Adrenal gland (tissue), 12 donors: ENCODE data around the gene ZRANB1. TPM values are rescaled to one million over a fixed set of nuclear protein-coding genes. Genes with fewer than 3 reads are reported as not detected.

Experiments used
- DNase-seq, 7 donors: peaks; one replicate each; pipeline ENCODE4 v3.0.0-alpha.2; 2019 to 2020
- H3K27ac ChIP-seq, 5 donors: fragments of 200-600 bp; sonication (generic) in 4 of 5; 1 replicate in 3 of 5; 2 replicates in 2 of 5; pipeline versions ENCODE4 v1.5.1 to v1.8.0; 2016 to 2020; ENCODE audit warnings: mild to moderate bottlenecking in 1 of 5
- H3K27me3 ChIP-seq: fragments of 200-600 bp; 2 replicates; pipeline ENCODE4 v1.8.0; 2021
- H3K36me3 ChIP-seq, 2 donors: fragments of 200-600 bp; replicated peaks in 1 of 2; 1 replicate in 1 of 2; 2 replicates in 1 of 2; pipeline versions ENCODE4 v1.5.1 to v1.8.0; 2018 to 2022
- H3K4me1 ChIP-seq, 2 donors: fragments of 200-600 bp; replicated peaks in 1 of 2; 1 replicate in 1 of 2; 2 replicates in 1 of 2; pipeline versions ENCODE4 v1.5.1 to v1.8.0; 2018 to 2021
- H3K4me3 ChIP-seq, 4 donors: fragments of 200-600 bp; sonication (generic) in 3 of 4; one replicate each; pipeline ENCODE4 v1.5.1; 2016 to 2018
- H3K9me3 ChIP-seq, 3 donors: fragments of 200-600 bp; sonication (generic) in 1 of 3; replicated peaks in 1 of 3; 1 replicate in 2 of 3; 2 replicates in 1 of 3; pipeline versions ENCODE4 v1.5.1 to v1.8.0; 2016 to 2021
- CTCF ChIP-seq, 6 experiments: fragments of 450-650 bp in 4 of 6; fragments of 200-600 bp in 2 of 6; sonication (generic) in 1 of 6; IDR thresholded peaks; 1 replicate in 5 of 6; 2 replicates in 1 of 6; pipeline versions ENCODE4 v1.5.1 to v1.8.0; 2016 to 2021; ENCODE audit warnings: antibody characterized with exemption in 6 of 6, mild to moderate bottlenecking in 2 of 6, moderate library complexity in 1 of 6
- POLR2A ChIP-seq, 2 donors: fragments of 450-650 bp; IDR thresholded peaks; one replicate each; pipeline ENCODE4 v1.6.1; 2017; ENCODE audit warnings: antibody characterized with exemption in 2 of 2, mild to moderate bottlenecking in 2 of 2, moderate library complexity in 1 of 2
- WGBS, 4 donors: extraction: QIAGEN DNeasy Blood & Tissue Kit in 2 of 4; methylation state at CpG; one replicate each; pipeline versions ENCODE4 v1.1.5 to v1.1.7; 2013 to 2017; 5-methylcytosine and 5-hydroxymethylcytosine counted together
- intact Hi-C, 2 donors: fragments of 100-400 bp; cut with DNase I; formaldehyde crosslinking; loops; one replicate each; pipeline versions ENCODE4 v1.14.1 to v1.15.0; 2022 to 2023
- polyA plus RNA-seq, 3 donors: library from polyadenylated mRNA; stranded (reverse); fragments of 200-250 nt in 2 of 3; fragments of 350-450 nt in 1 of 3; fragmentation: Illumina TruSeq in 1 of 3; extraction: RNeasy Lipid Tissue Mini Kit (QIAGEN cat#74804) in 1 of 3; gene quantifications; one replicate each; pipeline ENCODE4 v1.2.3, GENCODE V29; 2013 to 2014
- total RNA-seq, 9 donors: library from RNA; depleted of rRNA in 4 of 9; stranded (reverse); fragments of >200 nt in 4 of 9; fragments of 120-200 nt in 1 of 9; fragmentation: NEBNext Ultra II Directional in 1 of 9; extraction: Animal tissue kit (Norgen Biotek cat#: 25700) in 1 of 9; gene quantifications; one replicate each; pipeline versions ENCODE4 v1.1.0 to v1.2.4, GENCODE V29; 2013 to 2023
- donor health status: healthy with polysubstance abuse.
- donor health status: Bipolar disorder and iron deficiency.
- donor health status: DM: yes; HTN: yes; CAD: no.
- donor health status: DM: no; HTN: no; CAD: no.
- donor health status: DM: no; HTN: no; CAD: no.
- donor health status: DM: yes; HTN: yes; CAD: no.

Gene ZRANB1
- total and polyA plus RNA-seq, 12 donors = 20.2 to 64.7 (median 38.0) TPM

- intact Hi-C loops = no loop called here
- DNase-seq = peak; percentile 2 to 57 (median 20)
Measured at GRCh38 chr10:125003146-125003900, 61.4 kb downstream of the ZRANB1 start.

GRCh38 chr10:125003901-125004467, 62.1 kb downstream of the ZRANB1 start:
- no peaks in the 10 kb centered on the region for H3K27me3 ChIP-seq
- H3K4me1 ChIP-seq = peaks cover 51 to 73% of the 10 kb centered on the region in 2 donors
- H3K9me3 ChIP-seq = no peaks in the 10 kb centered on the region
- no peak overlapping the region for H3K4me3 ChIP-seq
- intact Hi-C loops = no loop called here
- peak in 5 of 7 donors; percentile 0 to 54 (median 12) for DNase-seq
- WGBS, 4 donors = 90 to 96% (median 94%) methylated on average over 11 to 14 of the region's 14 CpGs
- peaks cover 0 to 14% of the 10 kb centered on the region in 2 donors for H3K36me3 ChIP-seq
- no peak for TF ChIP-seq CTCF (IDR thresholded peaks at IDR 0.05)
- TF ChIP-seq POLR2A (IDR thresholded peaks at IDR 0.05) = no peak
- peak overlapping the region in 1 of 5 donors; percentile 91 for H3K27ac ChIP-seq

More at GRCh38 chr10:125003146-125003900, 61.4 kb downstream of the ZRANB1 start:
- no peak for TF ChIP-seq CTCF (IDR thresholded peaks at IDR 0.05)
- peak overlapping the region in 2 of 5 donors; percentile 91 to 92 for H3K27ac ChIP-seq
- 77 to 87% (median 85%) methylated on average over 11 to 34 of the region's 34 CpGs for WGBS, 4 donors
- no peaks in the 10 kb centered on the region for H3K9me3 ChIP-seq
- H3K36me3 ChIP-seq = peaks cover 0 to 17% of the 10 kb centered on the region in 2 donors
- H3K4me3 ChIP-seq = no peak overlapping the region
- peaks cover 55 to 73% of the 10 kb centered on the region in 2 donors for H3K4me1 ChIP-seq
- H3K27me3 ChIP-seq = no peaks in the 10 kb centered on the region

GRCh38 chr10:125004571-125005311, 62.8 kb downstream of the ZRANB1 start:
- Histone ChIP-seq H3K4me1 (peaks cover 45 to 66% of the 10 kb centered on the region in 2 donors), H3K27me3 (no peaks in the 10 kb centered on the region), H3K36me3 (peaks cover 0 to 14% of the 10 kb centered on the region in 2 donors), H3K27ac (peak overlapping the region in 1 of 5 donors; percentile 91), H3K9me3 (no peaks in the 10 kb centered on the region), H3K4me3 (no peak overlapping the region)
- WGBS, 4 donors = 86 to 90% (median 87%) methylated on average over 7 to 19 of the region's 19 CpGs
- intact Hi-C loops = no loop called here
- peak; percentile 0 to 49 (median 17) for DNase-seq
- TF ChIP-seq POLR2A (IDR thresholded peaks at IDR 0.05) = no peak
- no peak for TF ChIP-seq CTCF (IDR thresholded peaks at IDR 0.05)
